Measurements from ENCODE around the gene MAN1A1.

GRCh38 chr6:119137194-119138072 is 212.1 kb downstream of the MAN1A1 start:
- TF ChIP-seq POLR2A (IDR thresholded peaks at IDR 0.05) (no peak), CTCF (IDR thresholded peaks at IDR 0.05) (no peak)

Measured in right lobe of liver (tissue), 4 donors.